SK-N-SH (cell line): Measurements from ENCODE around the gene CYSTM1. TPM values are rescaled to one million over a fixed set of nuclear protein-coding genes. Genes with fewer than 3 reads are reported as not detected.

Experiments used
- CTCF ChIA-PET: fragments of 300-600, 350-600 bp; formaldehyde crosslinking; extraction: SDS; loops from one replicate; lab custom pipeline; 2021; lab: Yijun Ruan, JAX
- POLR2A ChIA-PET: fragments of 350-600 bp; sonication (Branson Sonifier 250); formaldehyde crosslinking; extraction: SDS; loops from one replicate; lab custom pipeline; 2020; ENCODE audit warnings: antibody characterized with exemption, inconsistent platforms; lab: Yijun Ruan, JAX
- DNase-seq: peaks from one replicate; pipeline ENCODE4 v3.0.0; 2012
- H2AFZ ChIP-seq: fragments of 200-600 bp; sonication (generic); 2 replicates; pipeline ENCODE4 v1.8.1; 2016; ENCODE audit warnings: antibody characterized with exemption, mild to moderate bottlenecking, low read depth
- H3F3A ChIP-seq: fragments of 200-600 bp; sonication (generic); replicated peaks from 2 replicates; pipeline ENCODE3; 2016; ENCODE audit warnings: antibody characterized with exemption, mild to moderate bottlenecking; ENCODE audit not compliant: insufficient read depth
- H3K27ac ChIP-seq, 2 experiments: fragments of 200-500 bp in 1 of 2; fragments of 200-600 bp in 1 of 2; sonication (Bioruptor generic) in 1 of 2; sonication (generic), shearing (Covaris generic) in 1 of 2; 2 replicates each; pipeline versions ENCODE4 v1.5.1 to v1.6.1; 2014 to 2016; ENCODE audit warnings: low read depth in 2 of 2, inconsistent platforms in 1 of 2, low read length in 1 of 2, mild to moderate bottlenecking in 1 of 2, mixed read lengths in 1 of 2
- H3K27me3 ChIP-seq: fragments of 200-600 bp; sonication (generic), shearing (Covaris generic); 2 replicates; pipeline ENCODE4 v1.6.1; 2016; ENCODE audit warnings: mixed run types; ENCODE audit not compliant: insufficient read depth
- H3K36me3 ChIP-seq, 2 experiments: fragments of 200-500 bp in 1 of 2; fragments of 200-600 bp in 1 of 2; sonication (Bioruptor generic) in 1 of 2; sonication (generic) in 1 of 2; replicated peaks in 1 of 2; 2 replicates each; pipeline versions ENCODE3 to v1.5.1; 2014 to 2016; ENCODE audit warnings: low read length in 1 of 2, mild to moderate bottlenecking in 1 of 2; ENCODE audit not compliant: insufficient read depth in 2 of 2, control insufficient read depth in 1 of 2
- H3K4me1 ChIP-seq, 2 experiments: fragments of 200-500 bp in 1 of 2; fragments of 200-600 bp in 1 of 2; sonication (Bioruptor generic) in 1 of 2; sonication (generic), shearing (Covaris generic) in 1 of 2; 2 replicates each; pipeline versions ENCODE4 v1.5.1 to v1.6.1; 2014 to 2016; ENCODE audit warnings: low read depth in 1 of 2, low read length in 1 of 2, mixed run types in 1 of 2; ENCODE audit not compliant: insufficient read depth in 2 of 2, control insufficient read depth in 1 of 2
- H3K4me2 ChIP-seq: fragments of 200-600 bp; sonication (generic), shearing (Covaris generic); 2 replicates; pipeline ENCODE4 v1.6.1; 2017; ENCODE audit warnings: mixed run types
- H3K4me3 ChIP-seq, 2 experiments: fragments of 200-500 bp in 1 of 2; fragments of 200-600 bp in 1 of 2; sonication (Bioruptor generic) in 1 of 2; sonication (generic), shearing (Covaris generic) in 1 of 2; 2 replicates each; pipeline versions ENCODE4 v1.5.1 to v1.8.1; 2014 to 2016; ENCODE audit warnings: low read depth in 2 of 2, inconsistent platforms in 1 of 2, low read length in 1 of 2, mild to moderate bottlenecking in 1 of 2, mixed read lengths in 1 of 2, moderate library complexity in 1 of 2
- H3K79me2 ChIP-seq: fragments of 200-600 bp; sonication (generic); 2 replicates; pipeline ENCODE4 v1.8.1; 2017; ENCODE audit warnings: mild to moderate bottlenecking; ENCODE audit not compliant: insufficient read depth
- H3K9ac ChIP-seq: fragments of 200-600 bp; sonication (generic); 2 replicates; pipeline ENCODE4 v1.6.1; 2017; ENCODE audit warnings: mixed run types
- H3K9me2 ChIP-seq: fragments of 200-600 bp; sonication (generic); 2 replicates; pipeline ENCODE4 v1.6.1; 2017; ENCODE audit warnings: mixed run types
- H3K9me3 ChIP-seq: fragments of 200-600 bp; sonication (generic); 2 replicates; pipeline ENCODE4 v1.6.1; 2017; ENCODE audit warnings: mixed run types, mild to moderate bottlenecking, moderate library complexity
- H4K20me1 ChIP-seq: fragments of 200-600 bp; sonication (generic); 2 replicates; pipeline ENCODE4 v1.6.1; 2017; ENCODE audit warnings: mild to moderate bottlenecking, mixed run types; ENCODE audit not compliant: insufficient read depth
- CTCF ChIP-seq: fragments of 200-600 bp; sonication (generic); IDR thresholded peaks from 2 replicates; pipeline ENCODE4 v1.6.1; 2017; ENCODE audit warnings: antibody characterized with exemption, mild to moderate bottlenecking, moderate library complexity
- EP300 ChIP-seq, 2 experiments: IDR thresholded peaks; 2 replicates each; pipeline versions ENCODE4 v1.4.0 to v1.6.1; 2012; ENCODE audit warnings: borderline replicate concordance in 1 of 2, low read depth in 1 of 2, low read length in 1 of 2
- EZH2phosphoT487 ChIP-seq: fragments of 200-600 bp; sonication (generic); IDR thresholded peaks from 2 replicates; pipeline ENCODE4 v1.6.1; 2017; ENCODE audit warnings: low read depth, mixed run types, mild to moderate bottlenecking, antibody characterized with exemption, moderate library complexity, borderline replicate concordance
- FOXM1 ChIP-seq: IDR thresholded peaks from 2 replicates; pipeline ENCODE4 v1.4.0; 2012; ENCODE audit warnings: low read depth, mild to moderate bottlenecking
- GABPA ChIP-seq: IDR thresholded peaks from 2 replicates; pipeline ENCODE4 v1.4.0; 2012; ENCODE audit warnings: low read depth, mild to moderate bottlenecking
- GATA2 ChIP-seq: sonication (generic); formaldehyde crosslinking; IDR thresholded peaks from 2 replicates; pipeline ENCODE4 v1.5.0; 2020; ENCODE audit warnings: mild to moderate bottlenecking, missing genetic modification reagents
- IRF3 ChIP-seq: fragments of 150-350 bp; IDR thresholded peaks from 2 replicates; pipeline ENCODE4 v1.6.1; 2016; ENCODE audit warnings: mild to moderate bottlenecking, low read depth, low read length
- MAX ChIP-seq: IDR thresholded peaks from 2 replicates; pipeline ENCODE4 v1.4.0; 2012; ENCODE audit warnings: low read depth
- MEF2A ChIP-seq: IDR thresholded peaks from 2 replicates; pipeline ENCODE4 v1.4.0; 2012; ENCODE audit warnings: low read depth, borderline replicate concordance
- NFIC ChIP-seq: IDR thresholded peaks from 2 replicates; pipeline ENCODE4 v1.4.0; 2012; ENCODE audit warnings: borderline replicate concordance
- NRF1 ChIP-seq: IDR thresholded peaks from 2 replicates; pipeline ENCODE4 v1.6.1; 2012; ENCODE audit warnings: low read depth, mild to moderate bottlenecking, low read length
- RAD21 ChIP-seq: IDR thresholded peaks from 2 replicates; pipeline ENCODE4 v1.6.1; 2012; ENCODE audit warnings: mild to moderate bottlenecking, low read length
- RCOR1 ChIP-seq: fragments of 150-350 bp; IDR thresholded peaks from 2 replicates; pipeline ENCODE4 v1.6.1; 2017; ENCODE audit warnings: antibody characterized with exemption, low read length
- REST ChIP-seq: IDR thresholded peaks from 2 replicates; pipeline ENCODE4 v1.6.1; 2012; ENCODE audit warnings: mild to moderate bottlenecking, low read depth, low read length, moderate library complexity
- RXRA ChIP-seq: IDR thresholded peaks from 2 replicates; pipeline ENCODE4 v1.4.0; 2012; ENCODE audit warnings: low read depth, mild to moderate bottlenecking, borderline replicate concordance
- SMC3 ChIP-seq: IDR thresholded peaks from 2 replicates; pipeline ENCODE4 v1.6.1; 2012; ENCODE audit warnings: low read depth, low read length, improper control_type of control experiment
- TAF1 ChIP-seq: IDR thresholded peaks from 2 replicates; pipeline ENCODE4 v1.6.1; 2012; ENCODE audit warnings: low read depth, mild to moderate bottlenecking, low read length, moderate library complexity, borderline replicate concordance
- TCF12 ChIP-seq: IDR thresholded peaks from 2 replicates; pipeline ENCODE4 v1.4.0; 2012
- TEAD4 ChIP-seq: IDR thresholded peaks from 2 replicates; pipeline ENCODE4 v1.4.0; 2012; ENCODE audit warnings: mild to moderate bottlenecking, borderline replicate concordance; ENCODE audit not compliant: insufficient read depth
- USF1 ChIP-seq: IDR thresholded peaks from 2 replicates; pipeline ENCODE4 v1.4.0; 2012; ENCODE audit warnings: low read depth, borderline replicate concordance
- WGBS: methylation state at CpG from one replicate; pipeline ENCODE4 v1.1.6; 2017; ENCODE audit warnings: low lambda C conversion rate; 5-methylcytosine and 5-hydroxymethylcytosine counted together
- polyA plus RNA-seq, 3 experiments: library from polyadenylated mRNA; depleted of rRNA; stranded (reverse); fragments of >200 nt; gene quantifications; 2 replicates each; pipeline ENCODE4 v1.2.3, GENCODE V29; 2012

Gene CYSTM1
- polyA plus RNA-seq, 1 of the 3 experiments (the other 2 are of a cell fraction): 27.1 TPM

- no peak for TF ChIP-seq TAF1
- TF ChIP-seq CTCF: no peak
- TF ChIP-seq FOXM1: no peak
- TF ChIP-seq RAD21: no peak
- TF ChIP-seq, all 33 proteins: peak for 0
Observed at GRCh38 chr5:140255460-140256157, 80.6 kb downstream of the CYSTM1 start (continued).

- Histone ChIP-seq H4K20me1 (no peaks in the 10 kb centered on the region), H3K9ac (no peak overlapping the region), H3K4me2 (no peak overlapping the region), H3K79me2 (peaks cover 76% of the 10 kb centered on the region), H2AFZ (no peak overlapping the region), H3K36me3 (peaks cover 2 to 3% of the 10 kb centered on the region in 2 experiments), H3K9me2 (no peaks in the 10 kb centered on the region), H3K4me3 (no peak overlapping the region), H3K27ac (peak overlapping the region in 1 of 2 experiments; percentile 79; a peak in 1 of 4 replicates), H3F3A (peaks cover 38% of the 10 kb centered on the region), H3K27me3 (no peaks in the 10 kb centered on the region), H3K4me1 (peaks cover 2 to 27% of the 10 kb centered on the region in 2 experiments; a peak in 3 of 4 replicates), H3K9me3 (no peaks in the 10 kb centered on the region)
- no peak for DNase-seq
- CTCF ChIA-PET: interaction anchor here (1.3 to 2.5 kb wide), 7 partner anchors 9 to 89 kb away, joined by 3 to 17 read pairs (median 7); no protein-coding TSS in a partner anchor
- 96% methylated on average over 6 of the region's 6 CpGs for WGBS
- POLR2A ChIA-PET: no interaction called here
- no peak for TF ChIP-seq MEF2A
- no peak for TF ChIP-seq EP300 (IDR thresholded peaks at IDR 0.05; ENCODE audit: borderline replicate concordance in 1 of 2, low read depth in 1 of 2, low read length in 1 of 2)
- no peak for TF ChIP-seq USF1
- no peak for TF ChIP-seq MAX
- no peak for TF ChIP-seq TCF12
- no peak for TF ChIP-seq TAF1
- no peak for TF ChIP-seq RCOR1
- no peak for TF ChIP-seq NRF1
- TF ChIP-seq GATA2: no peak
- TF ChIP-seq NFIC: no peak
- TF ChIP-seq FOXM1: no peak
- TF ChIP-seq REST: no peak
- no peak for TF ChIP-seq RXRA
- no peak for TF ChIP-seq IRF3
- no peak for TF ChIP-seq EZH2phosphoT487
- TF ChIP-seq TEAD4: no peak
- no peak for TF ChIP-seq SMC3
- TF ChIP-seq GABPA: no peak
- TF ChIP-seq RAD21: no peak
Observed at GRCh38 chr5:140256726-140257125, 81.7 kb downstream of the CYSTM1 start.
